ENCODE data around the gene PTGES2.

The PTGES2 gene

DNA sequence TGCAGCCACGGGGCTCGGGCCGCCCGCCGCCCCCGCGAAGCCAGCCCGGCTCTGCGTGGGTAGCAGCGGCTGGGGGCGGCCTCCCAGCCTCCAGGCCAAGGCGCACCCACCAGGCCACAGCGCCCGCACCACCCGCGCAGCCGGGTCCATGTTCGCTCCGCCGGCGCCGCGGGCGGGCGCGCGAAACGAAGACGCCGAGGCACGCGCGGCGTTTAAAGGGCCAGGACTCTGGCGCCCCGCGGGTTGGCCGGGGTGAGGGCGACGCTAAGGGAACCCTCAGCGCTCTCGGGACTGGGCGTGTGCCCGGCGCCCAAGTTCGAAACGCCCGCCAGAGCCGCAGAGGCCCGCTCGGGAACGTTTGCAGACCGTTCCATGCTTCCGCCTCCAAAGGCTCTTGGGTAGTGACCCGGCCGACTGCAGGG, at the start of gene PTGES2:
PTGES2 (minus strand) TSS at position 162 of the 422 bp plus-strand sequence; CDS start at position 150, 12 bp downstream.
- in situ Hi-C loops (cut with MboI; ENCODE audit: low sequenced_read_pairs): no loop called here

DNA sequence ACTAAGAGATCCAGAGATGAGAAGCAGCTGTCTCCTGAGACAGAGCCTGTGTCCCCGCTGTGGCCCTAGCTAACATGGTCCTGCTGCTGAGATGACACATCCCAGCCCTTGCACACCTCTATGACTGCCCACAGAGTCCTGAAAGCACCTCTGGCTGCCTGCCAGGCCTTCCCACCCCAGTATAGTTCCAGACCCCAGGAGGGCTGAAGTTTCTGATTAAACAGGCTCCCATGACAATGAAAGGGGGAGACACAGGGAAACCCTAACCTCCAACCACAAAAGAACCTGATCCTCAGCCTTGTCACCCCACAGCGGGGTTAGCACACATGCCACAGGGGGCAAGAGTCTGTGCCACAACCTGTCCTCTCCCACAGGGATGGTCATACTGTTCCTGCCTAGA, 48.2 kb upstream of the PTGES2 start:
- in situ Hi-C loops (cut with MboI; ENCODE audit: low sequenced_read_pairs): no loop called here

DNA sequence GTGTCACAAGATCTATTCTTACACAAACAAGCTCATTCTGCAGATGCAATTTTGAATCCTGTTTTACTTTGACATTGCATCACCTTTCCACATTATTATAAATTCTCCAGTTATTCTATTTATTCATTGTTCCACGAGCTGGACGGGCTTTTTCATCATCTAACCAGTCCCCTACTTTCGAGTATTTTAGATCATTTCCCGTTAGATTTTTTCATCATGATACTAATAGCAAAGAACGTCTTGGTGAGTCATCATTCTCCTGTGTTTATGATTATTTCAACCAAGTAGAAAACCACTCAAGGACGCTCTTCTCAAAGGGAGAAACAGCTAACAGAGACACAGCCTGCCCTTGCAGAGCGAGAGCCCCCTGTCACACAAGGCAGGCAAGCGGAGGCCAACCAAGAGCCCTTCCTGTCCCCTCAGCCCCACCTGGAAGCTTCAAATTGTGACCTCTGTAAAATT, 47.6 kb upstream of the PTGES2 start:
- in situ Hi-C loops (cut with MboI; ENCODE audit: low sequenced_read_pairs): no loop called here

DNA sequence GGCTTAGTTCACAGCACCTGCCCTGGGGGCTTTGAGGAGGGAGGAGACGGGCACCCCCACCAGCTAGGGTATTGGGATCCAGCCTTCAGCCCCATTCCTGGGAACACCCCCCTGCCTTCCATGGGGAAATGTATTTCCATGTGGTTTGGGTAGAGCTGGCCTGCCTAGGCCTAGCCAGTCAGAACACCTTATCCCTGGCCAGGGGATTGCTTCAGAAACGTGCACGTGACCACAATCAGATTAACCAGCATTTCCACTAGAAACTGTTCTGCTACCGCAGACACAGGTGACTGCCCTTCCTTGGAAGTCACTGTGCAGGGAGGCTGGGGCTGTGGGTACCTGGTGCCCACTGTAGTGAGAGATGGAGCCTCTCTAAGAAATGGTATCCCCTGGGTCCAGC, 46.5 kb upstream of the PTGES2 start:
- in situ Hi-C loops (cut with MboI; ENCODE audit: low sequenced_read_pairs): no loop called here

DNA sequence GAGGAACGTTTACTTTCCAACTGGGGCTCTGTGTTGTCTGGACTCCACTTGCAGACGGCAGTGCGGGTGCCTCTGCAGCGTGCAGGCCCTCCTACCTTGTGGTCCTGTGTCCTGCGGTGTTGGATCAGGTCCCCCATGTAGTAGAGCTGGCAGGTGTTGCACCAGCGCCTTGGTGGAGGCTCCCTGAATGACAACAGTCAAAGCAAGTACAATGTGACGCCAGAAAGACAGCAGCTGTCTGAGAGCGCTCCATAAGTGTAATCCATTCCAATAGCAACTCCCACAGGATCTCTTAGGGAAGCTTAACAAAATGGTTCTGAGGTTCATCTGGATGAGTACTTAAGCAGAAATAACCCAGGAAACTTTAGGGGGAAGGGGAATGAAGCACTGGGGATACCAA, 42.4 kb upstream of the PTGES2 start:
- in situ Hi-C loops (cut with MboI; ENCODE audit: low sequenced_read_pairs): no loop called here

DNA sequence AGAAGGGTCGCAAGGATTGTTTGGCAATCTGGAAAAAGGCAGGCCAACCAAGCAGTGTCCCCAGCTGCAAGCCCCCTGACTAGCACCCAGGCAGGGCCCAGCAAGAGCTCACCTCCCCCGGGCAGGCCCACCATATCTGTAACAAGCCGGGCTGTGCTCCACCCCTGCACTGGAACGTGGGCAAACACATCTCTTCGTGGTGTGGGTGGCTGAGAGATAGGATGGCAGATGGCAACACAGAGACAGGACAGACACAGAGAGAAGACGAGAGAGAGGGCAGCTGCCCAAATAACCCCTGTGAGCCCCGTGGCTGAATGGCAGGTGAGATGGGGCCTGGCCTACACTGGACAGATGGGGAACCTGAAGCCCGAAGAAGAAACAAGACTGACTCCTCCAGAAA, 42.0 kb upstream of the PTGES2 start:
- in situ Hi-C loops (cut with MboI; ENCODE audit: low sequenced_read_pairs): no loop called here

DNA sequence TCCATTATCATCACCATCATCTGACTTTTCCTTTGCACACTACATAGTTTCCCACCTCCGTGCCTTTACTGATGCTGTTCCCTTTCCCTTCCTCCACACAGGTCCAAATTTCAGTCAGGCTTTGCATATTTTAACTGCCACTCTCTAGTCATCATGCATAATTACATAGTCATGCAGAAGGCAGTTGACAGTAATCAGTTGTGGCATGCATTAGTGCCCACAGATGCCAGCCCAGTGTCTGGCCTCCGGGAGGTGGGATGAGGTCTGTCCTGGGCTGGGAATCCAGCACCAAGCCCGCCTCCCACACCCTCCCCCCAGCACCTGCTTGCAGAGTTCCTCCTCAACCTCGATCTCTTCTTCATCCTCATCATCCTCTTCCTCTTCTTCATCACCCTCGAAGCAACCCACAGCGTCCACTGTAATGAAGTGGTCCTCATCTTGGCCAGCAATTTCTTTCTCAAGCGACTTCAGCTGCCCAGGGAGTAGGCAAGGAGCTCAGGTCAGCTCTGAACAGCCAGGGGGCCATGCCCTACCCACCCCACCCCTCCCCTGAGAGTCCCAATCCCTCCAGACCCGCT, 41.3 kb upstream of the PTGES2 start:
- in situ Hi-C loops (cut with MboI; ENCODE audit: low sequenced_read_pairs): no loop called here

DNA sequence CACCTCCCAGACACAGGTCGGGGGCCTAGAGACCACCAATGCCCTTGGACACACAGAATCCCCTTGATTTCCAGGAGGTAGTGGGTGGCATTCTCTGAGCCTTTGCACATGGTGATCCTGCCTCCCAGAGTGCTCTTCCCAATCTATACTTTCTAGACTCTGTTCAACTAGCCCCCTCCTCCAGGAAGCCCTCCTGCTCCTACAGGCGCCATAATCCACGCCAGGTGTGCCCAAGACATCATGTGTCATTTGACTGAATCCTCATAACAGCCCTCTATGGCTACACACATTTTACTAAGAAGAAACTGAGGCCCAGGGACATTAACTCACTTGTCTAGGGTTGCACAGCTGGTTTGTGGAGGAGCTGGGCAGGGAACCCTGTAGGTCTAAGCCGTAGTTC, 39.7 kb upstream of the PTGES2 start:
- in situ Hi-C loops (cut with MboI; ENCODE audit: low sequenced_read_pairs): no loop called here

DNA sequence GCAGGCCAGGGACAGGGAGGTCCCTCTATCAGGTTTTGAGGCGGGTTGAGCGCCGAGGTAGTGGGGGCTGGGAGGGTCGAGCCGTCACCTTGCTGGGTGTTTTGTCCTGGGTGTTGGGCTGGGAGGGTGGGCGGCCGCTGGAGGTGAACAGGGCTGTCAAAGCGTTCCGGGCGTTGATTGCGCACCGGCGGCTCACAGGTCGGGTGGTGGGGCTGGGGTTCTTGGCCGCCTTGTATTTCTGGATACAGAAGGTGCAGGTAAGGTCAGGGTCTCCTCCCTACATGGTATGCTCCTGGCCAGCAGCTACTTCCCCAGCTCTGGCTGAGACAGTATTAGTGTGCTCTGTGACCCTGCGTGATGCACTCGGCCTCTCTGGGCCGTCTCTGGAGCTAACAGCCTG, 38.6 kb upstream of the PTGES2 start:
- in situ Hi-C loops (cut with MboI; ENCODE audit: low sequenced_read_pairs): no loop called here

DNA sequence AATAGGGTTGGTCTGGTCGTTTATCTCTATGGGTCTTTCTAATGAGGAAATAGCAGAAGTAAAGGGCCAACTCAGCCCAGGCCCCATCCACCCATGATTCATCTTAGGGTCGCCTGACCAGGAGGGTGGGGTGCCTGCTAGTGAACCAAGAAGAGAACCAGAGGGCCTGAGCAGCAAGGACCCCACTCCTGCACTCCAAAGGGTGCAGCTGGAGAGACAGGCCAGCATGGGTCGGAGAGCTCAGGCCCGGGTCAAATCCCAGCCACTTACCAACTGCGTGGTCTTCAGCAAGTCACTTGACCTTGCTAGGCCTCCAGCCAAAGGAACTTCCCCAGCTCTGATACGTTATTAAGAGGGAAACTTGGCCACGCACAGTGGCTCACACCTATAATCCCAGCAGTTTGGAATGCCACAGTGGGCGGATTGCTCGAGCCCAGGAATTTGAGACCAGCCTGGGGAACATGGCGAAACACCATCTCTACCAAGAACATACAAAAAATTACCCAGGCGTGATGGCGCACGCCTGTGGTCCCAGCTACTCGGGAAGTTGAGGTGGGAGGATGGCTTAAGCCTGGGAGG, 36.9 kb upstream of the PTGES2 start:
- in situ Hi-C loops (cut with MboI; ENCODE audit: low sequenced_read_pairs): no loop called here

DNA sequence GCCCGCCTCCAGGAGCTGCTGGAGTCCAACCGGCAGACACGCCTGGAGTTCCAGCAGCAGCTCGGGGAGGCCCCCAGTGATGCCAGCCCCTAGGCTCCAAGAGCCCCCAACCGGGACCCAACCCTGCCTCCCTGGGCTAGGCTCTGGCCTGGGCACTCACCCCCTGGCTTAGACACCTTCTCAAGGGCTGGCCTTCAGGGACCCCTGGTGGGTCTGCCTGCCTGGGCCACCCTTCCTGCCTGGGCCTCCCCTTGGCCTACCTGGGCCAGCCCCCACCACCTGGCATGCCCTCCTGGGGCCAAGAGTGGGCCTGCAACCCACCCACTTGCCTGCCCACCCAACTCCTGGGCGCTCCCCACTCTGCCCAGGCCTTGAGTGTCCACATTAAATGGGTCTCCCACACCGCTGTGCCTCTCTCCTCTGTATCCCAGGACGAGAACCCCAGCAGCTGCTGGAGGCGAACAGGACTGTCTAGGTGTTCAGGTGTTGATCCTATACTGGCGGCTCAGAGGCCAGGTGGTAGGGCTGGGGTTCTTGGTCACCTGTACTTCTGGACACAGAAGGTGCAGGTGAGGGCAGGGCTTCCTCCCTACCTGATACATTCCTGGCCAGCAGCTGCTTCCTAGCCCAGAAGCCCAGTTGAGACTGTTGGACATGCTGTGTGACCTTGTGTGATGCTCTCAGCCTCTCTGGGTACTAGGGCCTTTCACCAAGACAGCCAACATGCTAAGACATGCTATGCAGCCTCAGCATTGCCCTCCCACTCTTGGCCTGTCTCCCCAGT, 36.2 kb upstream of the PTGES2 start:
- in situ Hi-C loops (cut with MboI; ENCODE audit: low sequenced_read_pairs): no loop called here

DNA sequence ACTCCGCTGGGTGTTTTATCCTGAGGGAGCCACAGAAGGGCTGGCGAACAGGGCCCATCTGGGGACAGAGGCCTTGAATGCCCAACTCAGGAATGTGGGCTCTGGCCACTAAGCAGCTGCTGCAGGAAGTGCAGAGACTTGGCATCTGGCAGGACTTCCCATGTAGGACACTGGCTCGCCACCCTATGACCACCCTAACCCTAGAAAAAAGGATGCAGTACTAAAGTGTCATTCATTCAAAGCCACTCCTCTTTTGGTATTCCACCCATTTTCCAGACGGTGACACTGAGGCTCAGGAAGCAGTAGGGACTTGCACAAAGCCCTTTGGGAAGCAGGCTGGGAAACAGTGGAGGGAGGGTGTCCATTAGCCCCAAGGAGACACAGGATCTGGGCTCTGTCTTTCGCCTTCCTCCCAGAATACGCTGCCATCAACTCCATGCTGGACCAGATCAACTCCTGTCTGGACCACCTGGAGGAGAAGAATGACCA, 35.5 kb upstream of the PTGES2 start:
- in situ Hi-C loops (cut with MboI; ENCODE audit: low sequenced_read_pairs): no loop called here

DNA sequence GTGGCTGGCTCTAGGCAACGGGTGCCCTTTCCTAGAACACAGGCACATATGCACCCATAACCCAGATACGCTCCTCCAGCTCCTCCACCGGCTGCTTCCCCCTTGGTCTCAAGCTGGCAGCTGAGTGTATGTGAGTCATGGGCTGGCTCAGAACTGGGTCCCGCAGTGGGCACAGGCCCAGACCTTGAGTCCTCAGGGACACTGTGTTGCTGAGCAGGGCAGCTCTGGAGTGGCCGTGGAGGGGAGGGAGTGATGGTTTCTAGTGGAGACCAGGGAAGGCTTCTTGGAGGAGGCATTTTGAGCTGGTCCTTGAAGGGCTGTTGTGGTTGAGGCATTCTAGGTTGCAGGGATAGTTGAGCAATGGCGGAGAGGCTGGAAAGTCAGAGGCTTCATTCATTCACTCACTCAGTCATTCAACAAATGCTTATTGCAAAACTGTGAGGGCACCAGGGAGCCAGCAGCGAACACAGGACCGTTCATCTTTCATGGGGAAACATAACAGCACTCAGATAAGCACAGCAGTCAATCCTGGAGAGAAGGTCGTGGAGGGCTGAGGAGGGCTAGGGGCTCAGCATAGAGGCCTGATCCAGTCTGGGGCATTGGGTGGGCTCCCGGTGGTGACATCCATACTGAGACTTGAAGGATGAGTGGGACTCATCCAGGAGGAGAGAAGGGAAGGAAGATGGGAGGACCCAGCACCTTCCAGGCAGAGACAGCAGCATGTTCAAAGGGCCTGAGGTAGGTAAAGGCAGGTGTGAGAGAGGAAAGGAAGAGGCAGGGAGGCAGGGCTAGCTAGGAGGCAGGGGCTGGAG, 34.9 kb upstream of the PTGES2 start:
- in situ Hi-C loops (cut with MboI; ENCODE audit: low sequenced_read_pairs): no loop called here

DNA sequence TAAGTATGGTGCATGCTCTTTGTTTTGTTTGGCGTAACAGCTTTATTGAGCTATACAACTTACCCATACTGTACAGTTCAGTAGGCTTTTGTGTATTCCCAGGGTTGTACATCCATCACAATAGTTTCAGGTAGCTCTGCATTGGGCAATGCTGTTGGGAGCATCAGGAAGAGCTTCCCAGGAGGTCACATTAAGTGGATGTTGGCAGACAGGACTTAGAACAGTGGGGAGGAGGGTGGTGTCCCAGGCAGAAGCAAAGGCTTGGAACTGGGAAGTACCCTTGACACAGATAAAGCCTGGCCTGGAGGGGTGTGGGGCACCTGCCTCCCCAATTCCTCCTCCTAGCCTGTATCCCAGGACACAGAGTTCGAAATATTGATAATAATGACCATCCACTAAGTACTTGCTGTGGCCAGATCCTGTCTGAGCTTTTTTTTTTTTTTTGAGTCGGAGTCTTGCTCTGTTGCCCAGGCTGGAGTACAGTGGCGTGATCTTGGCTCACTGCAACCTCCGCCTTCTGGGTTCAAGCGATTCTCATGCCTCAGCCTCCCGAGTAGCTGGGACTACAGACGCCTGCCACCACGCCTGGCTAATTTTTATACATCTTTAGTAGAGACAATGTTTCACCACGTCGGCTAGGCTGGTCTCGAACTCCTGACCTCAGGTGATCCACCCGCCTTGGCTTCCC, 33.8 kb upstream of the PTGES2 start:
- in situ Hi-C loops (cut with MboI; ENCODE audit: low sequenced_read_pairs): no loop called here

DNA sequence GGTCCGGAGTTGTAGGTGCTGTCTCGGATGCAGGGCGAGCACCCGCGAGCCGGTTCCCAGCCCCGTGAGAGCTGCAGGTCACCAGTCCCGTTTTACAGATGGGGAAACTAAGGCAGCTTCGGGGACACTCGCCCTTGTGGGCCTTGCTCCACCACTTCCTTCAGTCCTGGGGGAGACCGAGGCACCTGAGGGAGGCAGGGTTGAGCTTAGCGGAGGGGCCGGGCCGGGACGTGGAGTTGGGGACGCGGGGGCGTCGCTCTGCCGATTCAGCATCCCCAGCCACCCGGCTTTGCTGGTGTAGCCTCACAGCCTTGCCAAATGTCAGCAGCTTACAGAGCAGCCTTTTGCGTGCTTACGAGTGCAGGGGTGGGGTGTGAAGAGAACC, 33.1 kb upstream of the PTGES2 start:
- in situ Hi-C loops (cut with MboI; ENCODE audit: low sequenced_read_pairs): no loop called here

DNA sequence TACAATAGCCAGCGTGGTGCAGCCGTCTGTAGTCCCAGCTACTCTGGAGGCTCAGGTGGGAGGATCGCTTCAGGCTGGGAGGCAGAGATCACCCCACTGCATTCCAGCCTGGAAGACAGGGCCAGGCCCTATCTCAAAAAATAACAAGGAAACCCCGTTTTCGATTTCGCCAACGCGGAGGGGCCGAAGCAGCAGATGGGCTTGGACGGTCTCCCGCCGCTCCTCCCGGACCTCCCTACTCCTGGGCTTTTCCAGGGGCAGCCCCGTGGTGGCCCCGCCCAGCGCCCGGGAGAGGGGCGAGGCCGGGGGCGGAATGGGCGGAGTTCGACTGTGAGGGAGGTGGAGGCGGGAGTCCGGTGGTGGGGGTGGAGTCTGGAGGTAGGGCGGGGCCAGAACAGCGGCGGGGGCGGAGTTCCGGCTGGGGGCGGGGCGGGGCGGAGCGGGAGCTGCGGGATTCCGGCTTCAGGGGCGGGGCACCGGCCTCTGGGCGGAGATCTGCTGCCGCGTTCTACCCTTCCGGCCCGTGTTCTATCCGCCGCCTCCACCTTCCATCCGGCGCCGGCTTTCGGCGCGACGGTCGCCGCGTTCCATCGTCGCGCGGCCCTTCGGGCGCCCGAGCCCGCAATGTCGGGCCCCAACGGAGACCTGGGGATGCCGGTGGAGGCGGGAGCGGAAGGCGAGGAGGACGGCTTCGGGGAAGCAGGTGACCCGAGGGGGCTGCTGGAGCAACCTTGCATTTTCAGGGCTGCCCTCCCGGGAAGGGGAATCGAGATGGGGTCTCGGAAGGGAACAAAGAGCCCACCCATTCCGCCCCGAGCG, 32.5 kb upstream of the PTGES2 start, which contains the start of gene BBLN:
BBLN (plus strand) TSS at position 482 of the 819 bp plus-strand sequence; CDS start at position 625, 143 bp downstream.
- in situ Hi-C loops (cut with MboI; ENCODE audit: low sequenced_read_pairs): no loop called here

DNA sequence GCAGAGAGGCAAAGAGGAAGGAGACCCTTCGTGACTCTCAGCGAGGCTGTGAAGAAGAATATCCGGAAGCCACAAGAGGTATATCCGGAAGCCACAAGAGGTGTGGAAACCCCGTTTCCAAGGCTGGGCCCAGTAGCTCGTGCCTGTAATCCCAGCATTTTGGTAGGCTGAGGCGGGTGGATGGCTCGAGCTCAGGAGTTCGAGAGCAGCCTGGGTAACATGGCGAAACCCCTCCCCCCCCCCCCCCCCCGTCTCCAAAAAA, 31.9 kb upstream of the PTGES2 start:
- in situ Hi-C loops (cut with MboI; ENCODE audit: low sequenced_read_pairs): no loop called here

DNA sequence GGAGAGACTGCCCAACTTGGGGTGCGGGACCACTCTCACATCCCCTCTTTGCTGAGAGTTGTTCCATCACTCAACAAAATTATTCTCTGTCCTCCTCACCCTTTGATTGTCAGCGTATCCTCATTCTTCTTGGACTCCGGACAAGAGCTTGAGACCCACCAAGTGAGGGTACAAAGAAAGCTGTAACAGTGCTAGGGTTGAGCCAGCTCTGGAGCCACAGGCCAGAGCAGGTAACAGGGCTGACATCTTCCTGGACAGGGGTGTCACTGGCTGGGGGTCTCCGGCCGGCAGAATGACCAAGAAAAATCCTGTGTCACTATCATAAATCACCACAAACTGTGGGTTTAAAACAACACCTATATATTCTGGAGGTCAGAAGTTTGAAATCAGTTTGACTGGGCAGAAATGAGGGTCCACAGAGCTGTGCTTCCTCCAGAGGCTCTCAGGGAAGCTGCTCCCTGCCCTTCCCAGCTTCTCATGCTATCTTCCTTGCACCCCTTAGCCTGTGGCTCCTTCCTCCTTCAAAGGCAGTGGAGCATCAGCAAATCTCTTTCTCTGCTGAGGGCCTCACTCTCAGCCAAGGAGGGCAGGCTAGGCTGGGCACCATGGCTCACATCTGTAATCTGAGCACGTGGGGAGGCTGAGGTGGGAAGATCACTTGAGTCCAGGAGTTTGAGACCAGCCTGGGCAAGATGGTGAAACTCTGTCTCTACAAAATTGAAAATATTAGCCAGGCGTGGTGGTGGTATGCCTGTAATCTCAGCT, 28.4 kb upstream of the PTGES2 start:
- in situ Hi-C loops (cut with MboI; ENCODE audit: low sequenced_read_pairs): no loop called here
